Gastroesophageal sphincter (tissue), 3 donors: Measurements from ENCODE around the gene CYP8B1.

Experiments
- CTCF ChIP-seq, 4 experiments: fragments of 200-600 bp in 2 of 4; fragments of 450-650 bp in 2 of 4; sonication (generic) in 1 of 4; IDR thresholded peaks; one replicate each; pipeline ENCODE4 v1.5.1; 2017 to 2019; ENCODE audit warnings: antibody characterized with exemption in 4 of 4, mild to moderate bottlenecking in 2 of 4, moderate library complexity in 2 of 4
- EP300 ChIP-seq: sonication (generic); formaldehyde crosslinking; IDR thresholded peaks from one replicate; pipeline ENCODE4 v1.6.1; 2017; ENCODE audit warnings: antibody characterized with exemption, mild to moderate bottlenecking
- POLR2A ChIP-seq, 2 donors: fragments of 450-650 bp; IDR thresholded peaks; one replicate each; pipeline ENCODE4 v1.6.1; 2017; ENCODE audit warnings: antibody characterized with exemption in 2 of 2, mild to moderate bottlenecking in 2 of 2, moderate library complexity in 1 of 2
- POLR2AphosphoS5 ChIP-seq: sonication (generic); formaldehyde crosslinking; IDR thresholded peaks from one replicate; pipeline ENCODE4 v1.6.1; 2017; ENCODE audit warnings: antibody characterized with exemption

DNA sequence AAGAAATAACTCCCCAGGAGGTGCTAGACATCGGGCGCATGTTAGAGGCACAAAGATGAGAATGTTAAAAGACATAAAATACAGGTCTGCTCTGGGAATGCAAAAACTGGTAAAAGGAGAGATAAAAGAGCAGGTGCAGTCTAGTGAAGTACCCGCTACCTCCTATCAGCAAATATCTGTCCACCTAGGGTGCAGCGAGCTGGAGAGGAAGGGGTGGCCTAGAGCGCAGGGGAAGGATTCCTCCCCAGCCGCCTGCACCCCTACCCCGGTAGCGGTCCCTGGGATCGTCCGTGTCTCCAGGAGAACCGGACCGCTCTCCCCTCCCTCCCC, 30.0 kb upstream of the CYP8B1 start:
- TF ChIP-seq POLR2AphosphoS5 (no peak), CTCF (IDR thresholded peaks at IDR 0.05) (no peak), POLR2A (IDR thresholded peaks at IDR 0.05) (no peak), EP300 (no peak)
